HG02798 (cell line): ENCODE measurements around the gene SFSWAP.
"Not testable (repeated sequence)": the region's sequence is repeated elsewhere in the genome, so short reads cannot be mapped to it uniquely, and the experiment has no call there.

ENCODE experiments used
- ATAC-seq: cut with Tn5 transposase; IDR thresholded peaks from one replicate; pipeline ENCODE4 v1.9.1; 2021; ENCODE audit warnings: mild to moderate bottlenecking; ENCODE audit not compliant: unreplicated experiment, poor library complexity

SFSWAP gene

DNA sequence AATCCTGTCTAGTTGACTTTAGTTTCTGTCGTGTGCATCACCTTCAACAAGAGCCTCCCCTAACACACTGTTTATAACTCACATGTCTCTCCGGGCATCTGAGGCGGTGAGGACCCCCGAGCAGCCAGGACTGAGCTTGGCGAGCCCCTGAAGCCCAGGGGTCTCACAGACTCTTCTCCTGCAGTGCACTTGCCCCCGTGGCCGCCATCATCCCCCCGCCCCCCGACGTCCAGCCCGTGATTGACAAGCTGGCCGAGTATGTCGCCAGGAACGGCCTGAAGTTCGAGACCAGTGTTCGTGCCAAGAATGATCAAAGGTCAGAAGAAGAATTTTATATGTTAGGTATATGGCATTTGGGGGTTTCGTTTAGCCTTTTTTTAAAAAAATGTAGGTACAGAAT is 43.3 kb downstream of the SFSWAP start:
- ATAC-seq = no peak

GRCh38 chr12:131755305-131756113 is 44.6 kb downstream of the SFSWAP start:
- no peak for ATAC-seq

GRCh38 chr12:131756441-131756840 is 45.6 kb downstream of the SFSWAP start:
- no peak for ATAC-seq

- ATAC-seq = no peak
These were observed 46.2 kb downstream of the SFSWAP start for GRCh38 chr12:131757111-131757510.

- no peak for ATAC-seq
These were observed 47.3 kb downstream of the SFSWAP start for GRCh38 chr12:131758016-131758739.

DNA sequence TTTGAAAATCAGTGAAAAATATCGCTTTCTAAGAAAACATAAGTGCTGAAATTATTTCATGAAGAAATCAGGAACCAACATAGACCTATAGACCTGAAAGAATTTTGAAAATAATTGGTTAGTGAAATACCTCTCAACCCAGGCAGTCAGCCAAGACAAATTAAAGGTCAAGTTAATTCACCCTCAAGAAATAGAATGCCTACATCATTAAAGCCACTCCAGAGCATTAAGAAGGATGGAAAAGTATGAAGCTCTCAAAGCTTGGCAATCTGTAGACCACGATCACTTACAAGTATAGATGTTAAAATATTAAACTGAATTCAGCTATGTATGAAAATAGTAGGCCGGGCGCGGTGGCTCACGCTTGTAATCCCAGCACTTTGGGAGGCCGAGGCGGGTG is 48.3 kb downstream of the SFSWAP start:
- ATAC-seq = no peak

DNA sequence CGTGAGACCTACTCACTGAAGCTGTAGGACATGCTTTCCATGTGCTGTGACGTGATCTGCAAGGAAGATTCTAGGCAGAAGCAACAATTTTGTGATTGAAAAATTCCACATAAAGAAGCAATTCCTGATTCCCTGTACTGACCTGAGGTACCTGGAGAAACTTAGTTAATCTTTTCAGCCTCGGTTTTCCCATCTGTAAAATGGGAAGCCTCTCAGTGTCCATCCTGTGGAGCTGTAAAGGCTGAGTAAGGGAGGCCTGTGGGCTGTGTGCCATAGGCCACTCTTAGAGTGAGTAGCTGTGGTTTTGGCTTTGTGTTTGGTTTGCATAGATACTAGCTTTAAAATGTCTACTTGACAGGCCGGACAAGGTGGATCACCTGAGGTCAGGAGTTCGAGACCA is 50.7 kb downstream of the SFSWAP start:
- no peak for ATAC-seq

- no peak for ATAC-seq
These were observed 53.8 kb downstream of the SFSWAP start for GRCh38 chr12:131764738-131765137.

DNA sequence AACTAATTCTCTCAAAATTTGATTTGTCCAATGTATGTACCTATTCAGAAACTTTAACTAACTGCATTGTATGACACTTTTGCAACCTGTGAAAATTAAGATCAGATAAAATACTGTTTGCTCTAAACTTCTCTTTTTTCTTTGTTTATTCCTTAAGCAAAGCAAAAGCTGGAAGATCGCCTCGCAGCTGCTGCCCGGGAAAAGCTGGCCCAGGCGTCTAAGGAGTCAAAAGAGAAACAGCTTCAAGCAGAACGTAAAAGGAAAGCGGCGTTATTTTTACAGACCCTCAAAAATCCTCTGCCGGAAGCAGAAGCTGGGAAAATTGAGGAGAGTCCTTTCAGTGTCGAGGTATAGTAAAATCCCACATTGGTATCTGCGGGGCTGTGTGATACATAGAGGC is 55.1 kb downstream of the SFSWAP start:
- no peak for ATAC-seq

GRCh38 chr12:131766382-131767107 is 55.7 kb downstream of the SFSWAP start:
- no peak for ATAC-seq

GRCh38 chr12:131770120-131770519 is 59.2 kb downstream of the SFSWAP start:
- no peak for ATAC-seq

- ATAC-seq = no peak
These were observed 61.1 kb downstream of the SFSWAP start for GRCh38 chr12:131771965-131772364.

DNA sequence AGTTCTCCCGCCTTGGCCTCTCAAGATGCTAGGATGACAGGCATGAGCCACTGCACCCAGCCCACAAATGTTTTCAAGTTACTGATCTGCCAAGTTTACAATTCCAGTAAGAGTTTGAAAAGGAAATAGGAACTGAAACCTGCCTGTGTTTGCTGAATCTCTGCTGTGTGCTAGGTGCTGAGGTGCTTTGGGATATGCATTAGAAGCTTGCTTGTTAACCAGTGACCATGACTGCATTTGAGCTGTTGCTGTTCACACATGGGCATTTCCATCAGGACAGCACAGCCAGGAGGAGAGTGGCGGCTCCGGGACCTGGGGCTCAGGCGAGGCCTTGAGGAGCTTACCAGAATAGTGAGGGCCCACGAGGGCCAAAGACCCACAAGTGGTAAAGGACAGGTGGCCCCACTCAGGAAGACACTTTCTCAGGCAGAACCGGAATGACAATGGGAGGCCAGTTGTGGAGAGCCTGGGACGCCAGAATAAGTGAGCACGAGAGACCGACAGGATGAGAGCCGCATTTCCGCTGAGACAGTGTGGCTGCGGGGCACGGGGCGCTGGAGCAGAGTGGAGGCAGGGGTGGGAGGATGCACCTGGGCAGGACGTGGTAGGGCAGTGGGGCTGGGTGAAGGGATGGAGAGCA is 62.8 kb downstream of the SFSWAP start:
- ATAC-seq = peak; percentile 64

GRCh38 chr12:131774576-131775391 is 63.9 kb downstream of the SFSWAP start:
- ATAC-seq = no peak

DNA sequence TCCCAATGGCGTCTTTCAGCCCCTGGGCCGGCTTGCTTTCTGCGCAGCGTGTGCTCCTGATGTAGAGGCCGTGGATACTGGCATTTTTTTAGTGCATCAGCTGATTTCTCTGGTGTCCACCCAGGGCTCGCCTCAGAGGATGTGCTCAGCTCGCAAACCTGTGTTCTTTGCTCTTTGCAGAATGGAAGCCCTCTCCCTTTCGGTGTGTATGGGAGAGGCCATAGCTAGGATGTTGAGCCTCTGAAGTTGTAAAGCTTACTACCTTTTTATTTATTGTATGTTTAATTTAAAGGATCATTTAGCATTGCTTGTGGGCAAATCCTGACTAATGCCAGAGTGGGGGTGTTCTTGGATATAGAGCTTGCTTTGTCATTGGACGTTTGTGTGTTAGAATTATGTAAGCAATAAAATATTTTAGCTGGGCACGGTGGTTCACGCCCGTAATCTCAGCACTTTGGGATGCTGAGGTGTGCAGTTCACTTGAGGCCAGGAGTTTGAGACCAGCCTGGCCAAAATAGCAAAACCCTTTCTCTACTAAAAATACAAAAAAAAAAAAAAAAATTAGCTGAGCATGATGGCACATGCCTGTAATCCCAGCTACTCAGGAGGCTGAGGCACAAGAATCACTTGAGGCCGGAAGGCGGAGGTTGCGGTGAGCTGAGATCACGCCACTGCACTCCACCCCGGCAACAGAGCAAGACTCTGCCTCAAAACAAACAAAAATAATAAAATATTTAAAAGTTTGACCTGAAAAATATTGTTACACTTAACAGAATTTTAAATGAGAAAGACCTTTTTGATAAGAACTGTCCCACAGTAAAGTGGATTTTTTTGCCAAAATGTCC is 64.7 kb downstream of the SFSWAP start:
- ATAC-seq = no peak

GRCh38 chr12:131776237-131776889 is 65.5 kb downstream of the SFSWAP start:
- no peak for ATAC-seq

GRCh38 chr12:131777269-131777668 is 66.4 kb downstream of the SFSWAP start:
- not testable (repeated sequence) for ATAC-seq

DNA sequence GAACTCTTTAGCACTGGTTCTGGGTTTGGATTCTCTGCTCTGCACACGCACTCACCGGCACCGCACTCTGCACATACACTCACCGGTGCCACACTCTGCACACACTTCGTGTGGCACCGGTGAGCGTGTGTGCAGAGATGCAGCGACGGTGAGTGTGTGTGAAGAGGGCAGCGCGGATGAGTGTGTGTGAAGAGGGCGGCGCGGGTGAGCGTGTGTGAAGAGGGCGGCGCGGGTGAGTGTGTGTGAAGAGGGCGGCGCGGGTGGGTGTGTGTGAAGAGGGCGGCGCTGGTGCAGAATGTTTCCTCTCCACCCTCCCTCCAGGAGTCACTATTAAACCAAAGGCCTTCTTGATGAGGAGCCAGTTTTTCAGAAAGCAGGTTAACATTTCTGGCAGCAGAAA is 68.1 kb downstream of the SFSWAP start:
- no peak for ATAC-seq
